SH-SY5Y (cell line): ENCODE data around the gene MRPL55.

Experiments used
- GATA2 ChIP-seq: IDR thresholded peaks from 2 replicates; pipeline ENCODE4 v1.6.1; 2011; ENCODE audit warnings: mild to moderate bottlenecking, low read depth, low read length
- GATA3 ChIP-seq: IDR thresholded peaks from 2 replicates; pipeline ENCODE4 v1.6.1; 2011; ENCODE audit warnings: low read depth, mild to moderate bottlenecking, low read length, moderate library complexity

MRPL55 gene

GRCh38 chr1:228151180-228151925, 42.3 kb upstream of the MRPL55 start:
- no peak for TF ChIP-seq GATA3
- TF ChIP-seq GATA2 = no peak

GRCh38 chr1:228150461-228151179, 41.5 kb upstream of the MRPL55 start:
- TF ChIP-seq GATA2 = no peak
- TF ChIP-seq GATA3 = no peak

- no peak for TF ChIP-seq GATA2
- TF ChIP-seq GATA3 = no peak
Observed at GRCh38 chr1:228150120-228150460, 41.0 kb upstream of the MRPL55 start.

- TF ChIP-seq GATA3 (no peak), GATA2 (no peak)
Observed at GRCh38 chr1:228149406-228150119, 40.5 kb upstream of the MRPL55 start, which contains the start of gene GJC2. GJC2 (plus strand) TSS chr1:228149930; CDS start chr1:228157759, 7,829 bp downstream.

- TF ChIP-seq GATA3 (no peak), GATA2 (no peak)
Observed at GRCh38 chr1:228148935-228149405, 39.9 kb upstream of the MRPL55 start.

- TF ChIP-seq GATA3 (no peak), GATA2 (no peak)
Observed at GRCh38 chr1:228148196-228148861, 39.2 kb upstream of the MRPL55 start.

- TF ChIP-seq GATA3 = no peak
- TF ChIP-seq GATA2 = no peak
Observed at GRCh38 chr1:228147768-228148167, 38.7 kb upstream of the MRPL55 start.

GRCh38 chr1:228147151-228147693, 38.1 kb upstream of the MRPL55 start:
- no peak for TF ChIP-seq GATA3
- TF ChIP-seq GATA2 = no peak

- no peak for TF ChIP-seq GATA2
- no peak for TF ChIP-seq GATA3
Observed at GRCh38 chr1:228146417-228147150, 37.5 kb upstream of the MRPL55 start.

GRCh38 chr1:228145463-228146416, 36.6 kb upstream of the MRPL55 start:
- TF ChIP-seq GATA3 = no peak
- no peak for TF ChIP-seq GATA2

- TF ChIP-seq GATA2 (no peak), GATA3 (no peak)
Observed at GRCh38 chr1:228144993-228145343, 35.9 kb upstream of the MRPL55 start.
